ENCODE measurements around the gene CRAMP1.
A peak's percentile ranks its signal among the peaks of the same experiment; 100 is the strongest.

CRAMP1 gene

DNA sequence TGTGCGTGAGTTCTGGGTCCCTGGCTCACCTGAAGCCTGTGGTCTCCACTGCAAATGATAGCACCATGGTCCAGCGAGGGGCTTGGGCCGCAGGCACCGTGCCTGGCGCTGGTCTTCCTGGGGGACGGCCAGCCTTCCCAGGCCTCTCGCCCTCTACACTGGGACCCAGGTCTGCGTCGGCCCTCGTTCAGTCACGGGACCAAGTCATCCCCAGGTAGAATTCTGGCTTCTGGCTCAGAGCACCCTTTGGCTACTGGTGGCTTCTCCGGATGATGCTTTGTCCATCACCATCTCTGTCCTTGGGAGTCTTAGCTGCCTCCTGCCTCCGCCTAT, 20.4 kb downstream of the CRAMP1 start:
- DNase-seq (ENCODE audit: low spot score): no peak

DNA sequence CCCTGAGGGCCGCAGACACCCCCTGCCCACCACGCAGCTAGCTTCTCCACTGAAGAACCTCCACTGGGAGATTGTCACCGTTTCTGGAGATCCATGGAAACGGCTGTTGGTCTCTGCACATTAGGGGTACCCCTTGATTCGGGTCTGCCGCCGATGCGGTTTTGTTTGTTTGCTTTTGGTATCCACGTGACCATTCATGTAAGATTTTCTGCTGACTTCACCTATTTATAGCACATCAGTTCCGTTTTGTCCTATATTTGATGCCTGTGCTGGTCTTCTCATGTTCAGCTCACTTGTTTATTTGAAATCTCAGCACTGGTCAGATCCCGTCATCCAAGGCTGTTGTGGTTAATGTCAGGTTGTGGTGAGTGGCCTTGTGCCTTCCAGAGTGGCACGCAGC, 21.1 kb downstream of the CRAMP1 start:
- no peak for DNase-seq (ENCODE audit: low spot score)

DNA sequence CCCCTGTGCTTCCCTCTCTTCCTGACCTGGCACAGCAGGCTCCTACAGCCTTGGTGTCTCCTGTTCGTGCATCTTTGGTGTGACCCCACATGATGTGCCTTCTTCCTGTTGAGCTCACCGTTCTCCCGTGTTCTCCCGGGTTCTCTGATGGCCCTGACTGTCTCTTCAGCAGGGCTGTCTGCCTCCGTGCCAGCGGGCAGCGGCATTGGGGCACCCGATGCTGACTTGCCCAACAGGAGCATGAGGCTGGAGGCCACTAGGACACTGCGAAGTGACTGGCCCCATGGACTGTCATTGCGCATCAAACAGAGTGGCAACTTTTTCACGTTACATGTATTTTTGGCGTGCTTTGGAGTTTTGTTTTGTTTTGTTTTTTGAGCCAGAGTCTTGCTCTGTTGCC, 22.4 kb downstream of the CRAMP1 start:
- no peak for DNase-seq (ENCODE audit: low spot score)

DNA sequence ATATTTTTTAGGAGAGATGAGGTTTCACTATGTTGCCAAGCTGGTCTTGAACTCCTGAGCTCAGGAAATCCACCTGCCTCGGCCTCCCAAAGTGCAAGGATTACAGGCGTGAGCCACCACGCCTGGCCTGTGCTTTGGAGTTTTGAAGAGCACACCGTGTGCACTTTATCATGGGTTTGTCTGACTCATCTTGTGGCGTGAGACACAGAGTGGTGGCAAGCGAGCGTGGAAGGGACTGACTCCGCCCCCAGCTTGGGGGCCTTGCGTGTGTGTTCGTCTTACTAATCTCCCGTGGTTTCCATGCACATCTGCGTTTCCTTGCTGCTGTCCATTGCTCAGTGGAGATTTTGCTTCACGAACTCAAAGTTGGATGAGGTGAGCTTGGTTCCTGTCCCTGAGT, 22.9 kb downstream of the CRAMP1 start:
- no peak for DNase-seq (ENCODE audit: low spot score)

DNA sequence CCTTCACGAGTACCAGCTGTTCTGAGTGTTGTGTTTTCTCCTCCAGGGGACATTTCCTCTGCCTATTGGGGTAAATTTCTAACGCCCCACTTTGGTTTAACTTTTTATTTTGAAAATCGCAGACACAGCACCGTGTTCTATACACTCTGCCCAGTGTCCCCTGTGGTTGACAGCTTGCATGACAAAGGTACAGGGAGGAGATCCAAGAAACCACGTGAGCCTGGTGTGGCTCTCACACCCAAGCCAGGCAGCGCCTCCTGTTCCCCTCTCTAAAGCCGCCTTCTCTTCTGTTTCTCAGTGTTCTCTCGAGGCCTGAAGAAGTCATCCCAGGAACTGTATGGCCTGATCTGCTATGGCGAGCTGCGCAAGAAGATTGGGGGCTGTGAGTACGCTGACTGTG, 25.4 kb downstream of the CRAMP1 start:
- no peak for DNase-seq (ENCODE audit: low spot score)

DNA sequence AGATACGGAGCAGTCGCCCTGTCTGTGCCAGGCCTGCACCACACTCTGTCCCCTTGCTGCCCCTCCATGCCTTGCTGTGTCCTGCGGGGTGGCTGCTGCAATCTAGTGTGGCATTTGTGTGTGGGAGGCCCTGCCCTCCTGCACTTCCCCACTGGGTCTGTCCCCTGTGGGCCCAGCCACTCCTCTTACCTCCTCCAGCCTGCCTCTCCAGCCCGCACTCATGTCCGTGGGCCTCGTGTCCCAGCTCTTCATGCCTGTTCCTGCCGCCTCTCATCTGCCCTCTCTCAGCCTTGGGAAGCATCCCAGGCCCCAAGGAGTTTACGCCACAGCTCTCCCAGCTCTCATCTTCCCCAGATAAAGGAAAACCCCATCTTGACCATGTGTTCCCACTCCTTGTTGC, 26.6 kb downstream of the CRAMP1 start:
- no peak for DNase-seq (ENCODE audit: low spot score)

DNA sequence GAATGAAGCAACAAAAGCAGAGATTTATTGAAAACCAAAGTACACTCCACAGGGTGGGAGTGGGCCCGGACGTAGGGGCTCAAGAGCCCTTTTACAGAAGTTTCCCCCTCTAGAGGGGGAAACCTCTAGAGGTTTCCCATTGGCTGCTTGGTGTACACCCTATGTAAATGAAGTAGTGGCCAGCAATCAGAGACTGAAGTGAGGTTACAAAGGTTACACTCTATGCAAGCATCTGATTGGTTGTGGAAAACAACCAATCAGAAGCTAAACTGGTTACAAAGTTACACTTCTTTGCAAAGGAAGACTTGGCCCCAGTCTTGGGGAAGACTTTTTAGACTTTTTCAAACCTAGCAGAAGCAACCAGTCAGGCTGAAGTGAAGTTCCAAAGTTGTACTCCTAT, 27.1 kb downstream of the CRAMP1 start:
- no peak for DNase-seq (ENCODE audit: low spot score)

DNA sequence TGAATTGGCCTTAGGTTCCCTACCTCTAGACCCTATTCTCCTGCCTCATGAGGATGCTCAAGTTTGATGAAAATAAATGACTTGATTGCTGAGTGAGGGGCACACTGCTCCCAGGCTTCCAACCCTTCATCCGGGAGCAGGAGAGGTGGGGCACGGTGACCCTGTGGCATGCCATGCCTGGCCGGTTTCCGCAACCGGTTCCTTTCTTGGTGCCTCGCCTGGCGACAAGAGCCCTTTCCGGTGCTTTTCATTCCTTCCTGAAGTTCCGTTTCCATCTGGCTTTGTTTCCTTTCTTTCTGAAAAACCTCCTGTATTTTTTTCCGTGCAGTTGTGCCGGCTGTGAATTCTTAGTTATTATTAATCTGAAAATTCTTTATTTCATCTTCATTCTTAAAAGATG, 27.7 kb downstream of the CRAMP1 start:
- DNase-seq (ENCODE audit: low spot score): no peak

DNA sequence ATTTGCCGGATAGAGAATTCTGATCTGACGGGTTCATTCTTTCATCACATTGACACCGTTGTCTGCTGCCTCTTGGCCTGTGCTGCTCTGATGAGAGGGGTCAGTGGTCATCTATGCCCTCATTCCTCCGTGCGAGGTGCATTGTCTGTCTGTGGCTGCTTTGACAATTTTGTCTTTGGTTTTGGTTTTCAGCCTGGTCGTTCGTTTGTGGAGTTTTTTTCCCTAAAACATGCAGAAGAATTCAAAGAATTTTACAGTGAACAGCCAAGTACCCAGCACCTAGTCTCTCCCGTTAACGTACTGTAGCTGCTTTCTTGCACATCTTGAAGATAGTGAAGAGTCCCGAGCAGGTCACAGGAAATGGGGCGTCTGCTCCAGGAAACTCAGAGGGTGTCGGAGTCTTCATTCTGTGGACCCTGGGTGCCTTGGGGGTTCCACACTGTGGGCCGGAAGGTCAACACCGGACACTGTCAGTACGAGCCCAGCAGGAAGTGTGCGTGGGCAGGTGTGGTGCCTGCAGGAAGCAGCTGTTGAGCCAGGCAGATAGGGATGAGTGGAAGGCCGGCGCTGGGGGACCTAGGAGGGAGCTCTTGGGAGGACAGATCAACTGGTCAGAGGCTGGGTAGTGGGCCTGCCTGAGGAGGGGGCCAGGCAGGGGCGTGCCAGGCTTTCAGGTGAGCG, 28.2 kb downstream of the CRAMP1 start:
- no peak for DNase-seq (ENCODE audit: low spot score)

DNA sequence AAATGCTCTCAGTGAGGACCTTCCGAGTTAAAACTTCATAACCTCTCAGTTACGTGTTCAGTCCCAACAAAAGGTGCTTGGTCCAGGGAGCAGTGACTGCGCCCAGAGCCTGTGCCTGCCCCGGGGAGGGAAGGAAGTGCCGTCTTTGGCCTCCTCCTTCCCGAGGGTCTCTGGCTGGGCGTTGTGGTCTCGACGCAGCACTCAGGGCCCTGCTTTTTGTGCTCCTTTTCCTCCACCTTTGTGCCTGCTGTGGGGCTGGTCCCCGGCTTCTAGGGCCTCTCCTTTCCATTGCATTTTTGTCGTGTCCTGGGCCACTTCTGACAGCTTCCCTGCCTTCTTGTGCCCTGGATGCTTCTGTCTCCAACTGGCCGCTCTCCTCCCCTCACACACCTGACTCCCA, 29.1 kb downstream of the CRAMP1 start:
- no peak for DNase-seq (ENCODE audit: low spot score)

DNA sequence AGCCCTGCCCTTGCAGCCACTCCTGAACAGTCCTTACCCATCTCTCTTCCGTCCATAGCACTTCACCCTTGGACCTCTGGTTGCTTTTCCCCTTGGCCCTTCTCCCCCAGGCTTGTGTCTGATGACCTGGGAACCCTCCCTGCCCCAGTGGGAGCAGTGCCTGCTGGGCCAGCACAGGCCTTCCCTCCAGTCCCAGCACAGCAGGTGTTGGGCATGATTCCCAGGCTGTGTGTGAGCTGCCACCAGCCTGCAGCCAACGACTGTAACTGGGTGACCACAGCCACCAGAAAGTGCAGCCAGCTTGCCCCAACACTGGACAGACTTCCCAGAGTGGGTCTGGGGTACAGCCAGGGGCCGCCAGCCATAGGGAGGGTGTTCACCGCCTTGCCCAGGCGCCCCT, 30.0 kb downstream of the CRAMP1 start:
- DNase-seq (ENCODE audit: low spot score): no peak

DNA sequence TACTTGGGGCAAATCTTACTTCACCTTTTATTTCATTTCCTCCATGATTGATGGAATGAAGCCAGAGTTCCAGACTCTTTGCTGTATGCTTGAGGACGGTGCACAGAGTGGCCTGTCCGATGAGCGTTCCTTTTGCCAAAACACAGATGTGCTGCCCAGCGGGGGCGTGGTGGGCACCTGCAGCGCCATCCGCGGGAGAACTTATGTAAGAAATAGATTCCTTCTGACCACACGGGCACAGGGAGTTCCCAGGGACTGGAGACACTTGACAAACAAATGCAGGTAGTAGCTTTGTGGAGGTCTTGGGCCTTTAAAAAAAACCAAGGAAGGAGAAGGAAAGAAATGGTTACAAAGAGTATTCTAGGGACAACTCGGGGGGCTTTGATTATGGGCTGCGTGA, 30.6 kb downstream of the CRAMP1 start:
- DNase-seq (ENCODE audit: low spot score): no peak

DNA sequence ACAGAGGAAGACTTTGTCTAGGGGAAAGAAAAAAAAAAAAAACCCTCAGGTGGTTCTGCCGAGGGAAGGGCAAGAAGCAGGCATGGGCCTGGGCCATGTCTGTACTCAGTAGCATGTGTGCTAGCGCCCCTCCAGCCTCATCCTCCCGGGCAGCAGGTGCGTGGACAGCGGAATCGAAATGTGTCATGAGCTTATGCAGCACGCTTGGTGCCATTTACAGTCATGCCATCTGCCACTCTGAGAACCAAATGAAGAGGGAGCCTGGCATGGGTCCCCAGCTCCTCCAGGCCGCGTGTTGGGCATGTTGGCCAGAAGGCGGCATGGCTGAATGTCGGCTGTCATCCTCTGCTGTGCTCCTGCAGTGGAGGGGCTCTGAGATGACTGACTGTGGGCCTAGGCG, 31.4 kb downstream of the CRAMP1 start:
- no peak for DNase-seq (ENCODE audit: low spot score)

DNA sequence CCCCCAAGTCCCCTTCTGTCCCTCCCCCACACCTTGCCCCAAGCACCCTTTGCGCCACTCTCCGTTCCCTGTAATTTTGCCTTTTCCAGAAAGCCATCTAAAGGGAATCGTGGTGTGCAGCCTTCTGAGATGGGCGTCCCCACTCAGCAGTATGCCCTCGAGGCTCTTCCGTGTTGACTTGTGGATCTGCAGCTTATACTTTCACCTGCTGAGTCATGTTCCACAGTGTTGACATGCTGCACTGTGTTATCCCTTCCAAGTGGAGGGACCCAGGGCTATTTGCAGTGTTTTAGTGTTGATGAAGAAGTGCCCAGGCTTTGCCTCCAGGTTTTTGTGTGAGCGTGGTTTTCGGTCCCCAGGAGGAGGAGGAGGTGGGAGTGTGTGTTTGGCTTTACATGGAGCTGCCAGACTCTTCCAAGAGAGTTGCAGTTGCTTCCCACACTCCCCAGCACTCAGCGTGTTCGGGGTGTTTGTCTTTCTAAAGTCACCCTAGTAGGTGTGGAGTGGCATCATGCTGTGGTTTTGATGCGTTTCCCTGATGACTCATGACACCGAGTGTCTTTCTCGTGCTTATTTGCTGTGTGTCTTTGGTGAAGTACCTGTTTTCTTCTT, 33.9 kb downstream of the CRAMP1 start:
- no peak for DNase-seq (ENCODE audit: low spot score)

DNA sequence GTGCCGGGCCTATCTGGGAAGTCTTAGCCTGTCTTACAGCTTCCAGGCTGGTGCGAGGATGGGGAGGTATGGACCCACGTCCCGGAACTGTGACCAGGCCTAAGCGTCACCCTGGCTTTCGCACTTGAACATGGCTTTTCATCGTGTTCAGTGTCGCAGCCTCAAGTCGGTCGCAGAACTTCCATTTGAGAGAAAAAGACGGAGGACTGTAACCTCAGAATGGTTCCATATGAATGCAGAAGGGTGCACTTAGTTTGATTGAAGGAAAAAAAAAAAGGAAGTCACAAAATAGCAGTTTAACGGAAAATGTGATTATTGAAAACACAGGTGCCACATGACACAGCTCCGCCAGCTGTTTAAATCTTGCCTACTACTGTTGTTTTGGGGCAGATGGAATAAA, 35.7 kb downstream of the CRAMP1 start:
- peak; percentile 48 for DNase-seq (ENCODE audit: low spot score)

DNA sequence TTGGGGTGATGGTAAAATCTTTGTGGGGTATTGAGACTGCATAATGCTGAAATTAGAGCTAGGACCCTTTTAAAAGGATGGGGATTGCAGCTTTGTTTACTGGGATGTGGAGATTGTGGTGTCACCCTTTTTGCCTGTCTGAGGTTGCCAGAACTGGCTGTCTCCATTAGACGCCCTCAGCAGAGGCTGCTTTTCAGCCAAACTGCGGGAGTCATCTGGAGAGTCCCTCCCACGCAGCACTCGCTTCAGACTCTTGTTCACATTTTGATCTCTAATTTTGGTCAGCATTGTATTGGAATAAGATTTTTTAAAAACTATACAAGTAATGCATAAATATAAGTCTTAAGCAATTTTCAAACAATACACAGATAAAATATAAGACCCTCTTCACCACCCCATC, 38.0 kb downstream of the CRAMP1 start:
- no peak for DNase-seq (ENCODE audit: low spot score)

DNA sequence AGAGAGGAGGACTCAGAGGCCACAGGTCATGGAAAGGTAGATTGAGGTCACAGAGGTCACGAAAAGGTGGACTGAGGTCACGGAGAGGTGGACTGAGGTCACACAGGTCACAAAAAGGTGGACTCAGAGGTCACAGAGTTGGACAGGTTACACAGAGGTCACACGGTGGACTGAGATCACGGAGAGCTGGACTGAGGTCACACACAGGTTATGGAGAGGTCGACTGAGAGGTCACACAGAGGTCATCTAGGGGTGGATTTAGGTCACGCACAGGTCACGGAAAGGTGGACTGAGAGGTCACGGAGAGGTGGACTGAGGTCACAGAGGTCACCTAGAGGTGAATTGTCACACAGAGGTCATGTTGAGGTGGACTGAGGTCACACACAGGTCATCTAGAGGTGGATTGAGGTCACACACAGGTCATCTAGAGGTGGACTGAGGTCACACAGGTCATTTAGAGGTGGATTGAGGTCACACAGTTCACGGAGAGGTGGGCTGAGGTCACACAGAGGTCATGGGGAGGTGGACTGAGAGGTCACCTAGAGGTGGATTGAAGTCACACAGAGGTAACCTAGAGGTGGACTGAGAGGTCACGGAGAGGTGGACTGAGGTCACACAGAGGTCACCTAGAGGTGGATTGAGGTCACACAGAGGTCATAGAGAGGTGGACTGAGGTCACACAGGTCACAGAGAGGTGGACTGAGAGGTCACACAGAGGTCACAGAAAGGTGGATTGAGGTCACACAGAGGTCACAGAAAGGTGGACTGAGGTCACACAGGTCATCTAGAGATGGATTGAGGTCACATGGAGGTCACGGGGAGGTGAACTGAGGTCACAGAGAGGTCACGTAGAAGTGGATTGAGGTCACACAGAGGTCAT, 39.2 kb downstream of the CRAMP1 start:
- DNase-seq (ENCODE audit: low spot score): no peak

DNA sequence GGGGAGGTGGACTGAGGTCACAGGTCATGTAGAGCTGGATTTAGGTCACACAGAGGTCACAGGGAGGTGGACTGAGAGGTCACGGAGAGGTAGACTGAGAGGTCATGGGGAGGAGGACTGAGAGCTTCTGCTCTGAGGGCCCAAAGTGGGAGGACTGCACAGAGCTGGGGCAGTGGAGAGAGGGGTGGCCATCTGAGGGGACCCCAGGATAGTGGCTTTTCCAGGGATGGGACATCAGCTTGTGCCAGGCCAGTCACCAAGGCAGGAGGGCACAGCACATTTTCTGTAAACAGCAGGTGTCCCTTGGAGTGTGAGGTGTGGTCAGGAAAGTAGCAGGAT, 39.8 kb downstream of the CRAMP1 start:
- DNase-seq (ENCODE audit: low spot score): no peak

DNA sequence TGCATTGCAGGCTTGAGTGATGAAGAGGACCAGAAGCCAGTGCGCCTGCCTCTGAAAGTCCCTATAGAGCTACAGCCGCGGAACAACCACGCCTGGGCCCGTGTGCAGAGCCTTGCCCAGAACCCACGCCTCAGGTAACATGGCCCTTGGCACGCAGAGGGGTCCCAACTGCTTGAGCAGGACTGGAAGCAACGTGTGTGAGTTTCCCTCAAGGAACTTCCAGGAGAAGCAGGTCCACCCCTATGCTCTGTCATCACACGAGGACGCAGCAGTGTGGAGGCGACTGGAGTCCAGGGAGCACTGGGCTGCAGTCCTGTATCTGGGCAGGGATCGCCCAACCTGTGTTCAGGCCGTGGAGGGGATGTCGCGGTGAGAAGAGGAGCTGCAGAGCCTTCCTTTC, 40.9 kb downstream of the CRAMP1 start:
- no peak for DNase-seq (ENCODE audit: low spot score)

DNA sequence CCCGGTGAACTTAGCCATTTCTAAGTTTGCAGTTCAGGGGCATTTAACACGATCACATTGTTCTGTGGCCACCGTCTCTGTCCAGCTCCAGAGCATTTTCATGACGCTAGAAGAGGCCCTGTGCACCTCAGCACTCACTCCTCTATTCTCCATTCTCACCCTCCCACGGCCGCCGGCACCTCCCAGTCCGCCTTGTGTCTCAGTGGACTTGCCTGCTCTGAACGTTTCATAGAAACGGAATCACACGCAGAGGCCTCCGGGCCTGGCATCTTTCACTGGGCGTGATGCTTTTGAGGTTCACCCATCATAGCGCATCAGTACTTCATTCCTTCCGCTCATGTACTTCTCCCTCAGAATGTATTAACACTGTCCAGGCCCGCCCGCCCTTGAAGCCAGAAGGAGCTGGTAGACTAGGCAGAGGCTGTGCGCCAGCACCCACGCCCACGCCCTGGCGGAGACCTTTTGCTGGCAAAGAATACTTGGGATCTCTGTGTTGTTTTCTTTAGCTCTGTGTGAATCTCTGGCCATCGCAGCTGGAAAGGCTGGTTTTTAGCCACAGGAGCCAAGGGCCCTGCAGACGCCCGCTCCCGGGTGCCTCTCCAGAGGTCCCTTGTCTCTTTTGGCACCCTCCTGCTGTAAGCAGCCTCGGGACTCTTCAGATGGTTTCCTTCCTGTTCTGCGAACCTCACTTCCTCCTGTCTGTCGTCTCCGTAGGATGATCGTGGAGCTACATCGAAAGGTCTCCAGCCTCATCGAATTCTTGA, 42.5 kb downstream of the CRAMP1 start:
- no peak for DNase-seq (ENCODE audit: low spot score)

DNA sequence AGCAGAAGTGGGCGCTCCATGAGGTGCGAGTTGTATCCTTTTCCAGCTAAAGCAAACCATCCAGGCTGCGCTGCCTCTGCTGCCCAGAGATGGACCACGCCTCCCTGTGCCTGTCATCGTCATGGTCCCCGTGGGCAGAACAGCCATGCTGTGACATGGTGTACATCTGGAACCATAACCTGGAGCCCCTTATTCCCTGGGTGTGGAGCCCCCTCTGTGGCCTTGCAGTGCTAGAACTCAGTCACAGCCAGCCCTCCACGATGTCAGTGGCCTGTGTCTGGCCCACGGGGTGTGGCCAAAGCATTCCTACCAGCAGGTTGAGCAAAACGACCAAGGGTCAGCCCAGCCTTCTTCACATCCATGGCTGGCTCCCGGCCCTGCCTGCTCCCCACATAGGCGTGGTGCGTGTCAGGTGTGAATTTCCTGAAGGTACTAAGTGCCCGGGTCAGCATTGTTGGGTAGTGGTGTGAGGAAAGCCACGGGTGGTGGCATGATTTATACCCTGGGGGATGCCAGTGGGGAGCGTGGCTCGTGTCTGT, 43.2 kb downstream of the CRAMP1 start:
- DNase-seq (ENCODE audit: low spot score): no peak

Measured in germinal center (tissue), 1 donor.